HepG2 (cell line): ENCODE results near the gene ACSM3. TPM values are rescaled to one million over a fixed set of nuclear protein-coding genes. Genes with fewer than 3 reads are reported as not detected.

Source experiments
- ARID2 ChIP-seq: sonication (generic); formaldehyde crosslinking; IDR thresholded peaks from 2 replicates; pipeline ENCODE4 v1.8.1; 2022; ENCODE audit warnings: mild to moderate bottlenecking, missing genetic modification reagents, borderline replicate concordance
- DMAP1 ChIP-seq: IDR thresholded peaks from 2 replicates; pipeline ENCODE4 v1.6.1; 2016
- ELF4 ChIP-seq: sonication (generic); formaldehyde crosslinking; IDR thresholded peaks from 2 replicates; pipeline ENCODE4 v1.5.0; 2020; ENCODE audit warnings: missing genetic modification reagents, mild to moderate bottlenecking, moderate library complexity, borderline replicate concordance
- HNF1A ChIP-seq, 2 experiments: sonication (generic) in 1 of 2; formaldehyde crosslinking in 1 of 2; IDR thresholded peaks; 2 replicates each; pipeline versions ENCODE4 v1.4.0 to v1.6.1; 2016 to 2020; ENCODE audit warnings: borderline replicate concordance in 1 of 2, low read depth in 1 of 2, mild to moderate bottlenecking in 1 of 2, missing genetic modification reagents in 1 of 2
- HOXA3 ChIP-seq: sonication (generic); formaldehyde crosslinking; IDR thresholded peaks from 2 replicates; pipeline ENCODE4 v1.5.0; 2020; ENCODE audit warnings: missing genetic modification reagents
- LCORL ChIP-seq, 2 experiments: fragments of 450-650 bp in 1 of 2; sonication (generic) in 1 of 2; formaldehyde crosslinking in 1 of 2; IDR thresholded peaks; 2 replicates each; pipeline versions ENCODE4 v1.5.0 to v1.6.1; 2017 to 2020; ENCODE audit warnings: antibody characterized with exemption in 1 of 2, missing genetic modification reagents in 1 of 2
- MAX ChIP-seq: IDR thresholded peaks from 2 replicates; pipeline ENCODE4 v1.6.1; 2012; ENCODE audit warnings: inconsistent platforms
- MBD4 ChIP-seq: IDR thresholded peaks from 2 replicates; pipeline ENCODE4 v1.6.1; 2012; ENCODE audit warnings: low read length, inconsistent platforms, borderline replicate concordance
- NR2F1 ChIP-seq, 2 experiments: fragments of 450-650 bp in 1 of 2; formaldehyde crosslinking in 1 of 2; IDR thresholded peaks; 2 replicates each; pipeline versions ENCODE4 v1.5.0 to v1.6.1; 2016 to 2020; ENCODE audit warnings: mild to moderate bottlenecking in 1 of 2, missing compliant biosample characterization in 1 of 2, missing genetic modification reagents in 1 of 2, moderate library complexity in 1 of 2
- SRSF9 ChIP-seq: fragments of 200-400 bp; formaldehyde crosslinking; IDR thresholded peaks from 2 replicates; pipeline ENCODE4 v1.6.1; 2018; ENCODE audit warnings: borderline replicate concordance, mild to moderate bottlenecking, low read depth, low read length; ENCODE audit not compliant: insufficient read depth, poor library complexity, severe bottlenecking
- STAT6 ChIP-seq: sonication (generic); formaldehyde crosslinking; IDR thresholded peaks from 2 replicates; pipeline ENCODE4 v1.4.0; 2020; ENCODE audit warnings: missing genetic modification reagents, mild to moderate bottlenecking, borderline replicate concordance
- TEAD3 ChIP-seq: optimal IDR thresholded peaks from 2 replicates; pipeline ENCODE3; 2016; ENCODE audit warnings: borderline replicate concordance
- TOPORS ChIP-seq: sonication (generic); formaldehyde crosslinking; IDR thresholded peaks from 2 replicates; pipeline ENCODE4 v1.8.0; 2023; ENCODE audit warnings: mild to moderate bottlenecking, missing genetic modification reagents
- ZFP36L2 ChIP-seq: sonication (generic); formaldehyde crosslinking; IDR thresholded peaks from 2 replicates; pipeline ENCODE4 v1.4.0; 2020; ENCODE audit warnings: missing genetic modification reagents
- ZFYVE20 ChIP-seq: sonication (generic); formaldehyde crosslinking; IDR thresholded peaks from 2 replicates; pipeline ENCODE4 v1.8.0; 2023; ENCODE audit warnings: low read depth, mild to moderate bottlenecking, moderate library complexity, missing genetic modification reagents, borderline replicate concordance
- ZNF20 ChIP-seq: sonication (generic); formaldehyde crosslinking; IDR thresholded peaks from 2 replicates; pipeline ENCODE4 v1.4.0; 2020; ENCODE audit warnings: mild to moderate bottlenecking, moderate library complexity, missing genetic modification reagents
- ZNF557 ChIP-seq: sonication (generic); formaldehyde crosslinking; IDR thresholded peaks from 2 replicates; pipeline ENCODE4 v1.4.0; 2020; ENCODE audit warnings: missing genetic modification reagents
- ZNF574 ChIP-seq: sonication (generic); formaldehyde crosslinking; IDR thresholded peaks from 2 replicates; pipeline ENCODE4 v1.4.0; 2020; ENCODE audit warnings: missing genetic modification reagents
- polyA plus RNA-seq, 8 experiments: library from polyadenylated mRNA; depleted of rRNA in 3 of 8; stranded (reverse) in 7 of 8; unstranded in 1 of 8; fragments of >200 nt; fragmentation: Illumina TruSeq in 4 of 8; extraction: Trizol in 4 of 8; gene quantifications; 2 replicates each; pipeline versions ENCODE4 v1.2.1 to v1.2.3, GENCODE V29; 2011 to 2016; ENCODE audit warnings: low read depth in 4 of 8, missing spikeins in 1 of 8, mixed read lengths in 1 of 8; ENCODE audit not compliant: insufficient read depth in 1 of 8
- total RNA-seq, 5 experiments: library from RNA; depleted of rRNA; stranded (reverse); fragments of >200 nt; fragmentation: Illumina TruSeq; extraction: Trizol; gene quantifications; 2 replicates each; pipeline ENCODE4 v1.2.3, GENCODE V29; 2016; ENCODE audit warnings: low read depth in 1 of 5

ACSM3 gene
- total and polyA plus RNA-seq, 2 of the 13 experiments (the other 11 are each of a cell fraction or from before 2014, with no cell fraction given) = 74.0 to 108 TPM

- peak; percentile 66 for TF ChIP-seq HNF1A (IDR thresholded peaks at IDR 0.05; ENCODE audit: low read depth)
- no peak; the same call in 1 of the 2 replicates for TF ChIP-seq HNF1A (CRISPR knock-in tag; IDR thresholded peaks at IDR 0.05; ENCODE audit: borderline replicate concordance)
- TF ChIP-seq ZFP36L2 (CRISPR knock-in tag) = no peak
- no peak for TF ChIP-seq NR2F1 (CRISPR knock-in tag; IDR thresholded peaks at IDR 0.05)
- peak; percentile 96 for TF ChIP-seq ELF4 (CRISPR knock-in tag)
- 0 out of 2 replicates have a peak, but pooled peaks have one; percentile 89 for TF ChIP-seq ZNF20 (CRISPR knock-in tag)
- peak; percentile 68; the same call in 1 of the 2 replicates for TF ChIP-seq MBD4
- 0 out of 2 replicates have a peak, but pooled peaks have one; percentile 41 for TF ChIP-seq ZNF557 (CRISPR knock-in tag)
- no peak for TF ChIP-seq LCORL (IDR thresholded peaks at IDR 0.05)
- TF ChIP-seq LCORL (CRISPR knock-in tag; IDR thresholded peaks at IDR 0.05) = peak; percentile 93
- TF ChIP-seq HOXA3 (CRISPR knock-in tag) = peak; percentile 85; the same call in 1 of the 2 replicates
- TF ChIP-seq STAT6 (CRISPR knock-in tag) = peak; percentile 96
- TF ChIP-seq ARID2 (CRISPR knock-in tag) = no peak
- no peak for TF ChIP-seq ZFYVE20 (CRISPR knock-in tag)
- peak; percentile 77 for TF ChIP-seq TOPORS (CRISPR knock-in tag)
- TF ChIP-seq ZNF574 (CRISPR knock-in tag) = 0 out of 2 replicates have a peak, but pooled peaks have one; percentile 46
- no peak; the same call in 1 of the 2 replicates for TF ChIP-seq DMAP1 (CRISPR knock-in tag)
- TF ChIP-seq TEAD3 (CRISPR knock-in tag) = peak; percentile 68
- peak; percentile 61; the same call in 1 of the 2 replicates for TF ChIP-seq MAX
- no peak for TF ChIP-seq SRSF9
Measured at GRCh38 chr16:20803561-20804214, 39.9 kb downstream of the ACSM3 start (continued).
